Prostate gland (tissue), 2 donors: Measurements from ENCODE around the gene ENOX1. TPM values are rescaled to one million over a fixed set of nuclear protein-coding genes. Genes with fewer than 3 reads are reported as not detected.
A peak's percentile ranks its signal among the peaks of the same experiment; 100 is the strongest.

ENCODE experiments used
- DNase-seq: peaks from one replicate; pipeline ENCODE4 v3.0.0-alpha.2; 2019; ENCODE audit warnings: low spot score
- H3K27ac ChIP-seq, 2 donors: fragments of 200-600 bp; sonication (generic); 2 replicates each; pipeline ENCODE4 v1.5.1; 2017 to 2019
- H3K27me3 ChIP-seq: fragments of 200-600 bp; sonication (generic); replicated peaks from 2 replicates; pipeline ENCODE4 v1.5.1; 2019; ENCODE audit not compliant: insufficient read depth
- H3K36me3 ChIP-seq, 2 donors: fragments of 200-600 bp; sonication (generic); 1 replicate in 1 of 2; 2 replicates in 1 of 2; pipeline versions ENCODE4 v1.5.1 to v1.8.1; 2017 to 2019
- H3K4me1 ChIP-seq: fragments of 200-600 bp; sonication (generic); replicated peaks from 2 replicates; pipeline ENCODE4 v1.5.1; 2019
- H3K4me3 ChIP-seq, 2 donors: fragments of 200-600 bp; sonication (generic); 2 replicates each; pipeline ENCODE4 v1.5.1; 2017 to 2019
- H3K9me3 ChIP-seq: fragments of 200-600 bp; sonication (generic); 2 replicates; pipeline ENCODE4 v1.5.1; 2017
- POLR2A ChIP-seq: fragments of 450-650 bp; IDR thresholded peaks from one replicate; pipeline ENCODE4 v1.6.1; 2016; ENCODE audit warnings: antibody characterized with exemption, mild to moderate bottlenecking
- POLR2AphosphoS5 ChIP-seq: sonication (generic); formaldehyde crosslinking; IDR thresholded peaks from one replicate; pipeline ENCODE4 v1.6.1; 2017; ENCODE audit warnings: antibody characterized with exemption
- WGBS: methylation state at CpG from one replicate; pipeline ENCODE4 v1.1.5; 2018; 5-methylcytosine and 5-hydroxymethylcytosine counted together
- intact Hi-C: fragments of 100-400 bp; cut with DNase I; formaldehyde crosslinking; loops from one replicate; pipeline ENCODE4 v1.14.2; 2022
- total RNA-seq, 2 donors: library from RNA; depleted of rRNA; stranded (reverse); fragments of >200 nt; gene quantifications; one replicate each; pipeline ENCODE4 v1.1.0, GENCODE V29; 2016
- TF ChIP-seq, protein P1 (sequence below), 4 experiments: fragments of 200-600 bp in 2 of 4; fragments of 450-650 bp in 2 of 4; sonication (generic) in 2 of 4; IDR thresholded peaks; 1 replicate in 3 of 4; 2 replicates in 1 of 4; pipeline ENCODE4 v1.5.1; 2016 to 2019; ENCODE audit warnings: antibody characterized with exemption in 4 of 4, mild to moderate bottlenecking in 2 of 4, moderate library complexity in 2 of 4

ENOX1 gene
- total RNA-seq, 2 donors from 2014 or later = 4.5 to 5.3 TPM

- Histone ChIP-seq H3K4me1 (no peaks in the 10 kb centered on the region), H3K36me3 (no peaks in the 10 kb centered on the region), H3K27me3 (no peaks in the 10 kb centered on the region), H3K4me3 (no peak overlapping the region), H3K27ac (no peak overlapping the region), H3K9me3 (no peaks in the 10 kb centered on the region)
- WGBS = 61% methylated on average over 4 of the region's 4 CpGs
- intact Hi-C loops = no loop called here
- no peak for DNase-seq
- no peak for TF ChIP-seq POLR2A
- TF ChIP-seq POLR2AphosphoS5 = no peak
- TF ChIP-seq, protein P1, sequence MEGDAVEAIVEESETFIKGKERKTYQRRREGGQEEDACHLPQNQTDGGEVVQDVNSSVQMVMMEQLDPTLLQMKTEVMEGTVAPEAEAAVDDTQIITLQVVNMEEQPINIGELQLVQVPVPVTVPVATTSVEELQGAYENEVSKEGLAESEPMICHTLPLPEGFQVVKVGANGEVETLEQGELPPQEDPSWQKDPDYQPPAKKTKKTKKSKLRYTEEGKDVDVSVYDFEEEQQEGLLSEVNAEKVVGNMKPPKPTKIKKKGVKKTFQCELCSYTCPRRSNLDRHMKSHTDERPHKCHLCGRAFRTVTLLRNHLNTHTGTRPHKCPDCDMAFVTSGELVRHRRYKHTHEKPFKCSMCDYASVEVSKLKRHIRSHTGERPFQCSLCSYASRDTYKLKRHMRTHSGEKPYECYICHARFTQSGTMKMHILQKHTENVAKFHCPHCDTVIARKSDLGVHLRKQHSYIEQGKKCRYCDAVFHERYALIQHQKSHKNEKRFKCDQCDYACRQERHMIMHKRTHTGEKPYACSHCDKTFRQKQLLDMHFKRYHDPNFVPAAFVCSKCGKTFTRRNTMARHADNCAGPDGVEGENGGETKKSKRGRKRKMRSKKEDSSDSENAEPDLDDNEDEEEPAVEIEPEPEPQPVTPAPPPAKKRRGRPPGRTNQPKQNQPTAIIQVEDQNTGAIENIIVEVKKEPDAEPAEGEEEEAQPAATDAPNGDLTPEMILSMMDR (IDR thresholded peaks at IDR 0.05) = no peak
These were observed 396.8 kb downstream of the ENOX1 start for GRCh38 chr13:43389983-43390382.

- WGBS = 100% methylated on average over 1 of the region's 1 CpG
- DNase-seq = no peak
These were observed 397.2 kb downstream of the ENOX1 start for GRCh38 chr13:43389573-43389972.

GRCh38 chr13:43388282-43389034 lies 398.3 kb downstream of the ENOX1 start:
- no peaks in the 10 kb centered on the region for H3K4me1 ChIP-seq
- no peak overlapping the region for H3K27ac ChIP-seq
- TF ChIP-seq POLR2AphosphoS5 = peak; percentile 25
- TF ChIP-seq, protein P1 (IDR thresholded peaks at IDR 0.05) = no peak
- TF ChIP-seq POLR2A = no peak
- no peak for DNase-seq
- intact Hi-C loops = no loop called here
- 25% methylated on average over 2 of the region's 2 CpGs for WGBS
- no peaks in the 10 kb centered on the region for H3K9me3 ChIP-seq
- H3K36me3 ChIP-seq = no peaks in the 10 kb centered on the region
- H3K27me3 ChIP-seq = no peaks in the 10 kb centered on the region
- H3K4me3 ChIP-seq = no peak overlapping the region

More at GRCh38 chr13:43389573-43389972, 397.2 kb downstream of the ENOX1 start:
- no peaks in the 10 kb centered on the region for H3K36me3 ChIP-seq
- no peak overlapping the region for H3K27ac ChIP-seq
- H3K4me1 ChIP-seq = no peaks in the 10 kb centered on the region
- no peaks in the 10 kb centered on the region for H3K9me3 ChIP-seq
- TF ChIP-seq POLR2AphosphoS5 (no peak), POLR2A (no peak)
- TF ChIP-seq, protein P1 (IDR thresholded peaks at IDR 0.05) = no peak
- intact Hi-C loops = no loop called here
- H3K4me3 ChIP-seq = no peak overlapping the region
- H3K27me3 ChIP-seq = no peaks in the 10 kb centered on the region

DNA sequence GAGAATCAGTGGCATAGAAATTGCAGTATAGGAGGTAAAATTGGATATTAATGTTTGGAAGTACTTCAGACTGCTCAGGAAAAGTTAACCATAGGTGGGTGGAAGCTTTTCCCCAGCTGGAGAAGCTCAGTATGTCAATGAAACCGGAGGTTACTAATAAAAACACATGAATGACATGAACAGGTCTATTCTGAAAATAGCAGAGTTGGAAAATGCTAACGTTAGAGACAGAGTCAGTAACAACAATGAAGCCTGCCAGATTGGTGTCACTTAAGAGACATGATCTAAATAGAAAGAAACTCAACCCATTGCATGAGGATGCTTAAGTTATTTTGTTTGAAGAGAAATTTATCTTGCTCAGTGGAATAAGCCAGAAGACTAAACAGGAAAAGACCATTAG lies 398.9 kb downstream of the ENOX1 start:
- Histone ChIP-seq H3K9me3 (no peaks in the 10 kb centered on the region), H3K27ac (no peak overlapping the region), H3K4me3 (no peak overlapping the region), H3K27me3 (no peaks in the 10 kb centered on the region), H3K4me1 (no peaks in the 10 kb centered on the region), H3K36me3 (no peaks in the 10 kb centered on the region)
- intact Hi-C loops = no loop called here
- TF ChIP-seq, protein P1 (IDR thresholded peaks at IDR 0.05) = no peak
- TF ChIP-seq POLR2A = no peak
- no peak for TF ChIP-seq POLR2AphosphoS5
- 15% methylated on average over 2 of the region's 2 CpGs for WGBS
- no peak for DNase-seq
